HG02623 (cell line): ENCODE measurements around the gene MINPP1.

Experiments used
- ATAC-seq: cut with Tn5 transposase; IDR thresholded peaks from one replicate; pipeline ENCODE4 v1.9.1; 2021; ENCODE audit warnings: moderate library complexity; ENCODE audit not compliant: unreplicated experiment

MINPP1 gene

DNA sequence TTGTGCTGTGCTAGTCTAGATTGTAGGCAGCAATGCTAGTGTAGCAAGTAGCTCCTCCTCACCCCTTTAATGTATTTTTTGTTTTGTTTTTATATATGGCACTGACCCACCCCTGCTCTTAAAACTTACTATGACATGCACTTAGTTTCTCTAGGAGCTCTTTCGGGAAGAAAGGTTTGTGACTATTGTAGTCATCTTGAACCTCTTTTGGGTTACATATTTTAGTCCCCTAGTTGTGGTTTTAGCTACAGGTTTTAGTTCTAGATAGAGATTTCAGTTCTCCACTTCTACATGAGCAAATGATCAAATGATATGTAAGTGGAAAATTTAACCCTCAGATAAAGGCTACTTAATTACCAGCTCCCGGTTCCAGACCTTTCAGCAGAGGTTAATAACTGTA, 14.9 kb downstream of the MINPP1 start:
- ATAC-seq: no peak

DNA sequence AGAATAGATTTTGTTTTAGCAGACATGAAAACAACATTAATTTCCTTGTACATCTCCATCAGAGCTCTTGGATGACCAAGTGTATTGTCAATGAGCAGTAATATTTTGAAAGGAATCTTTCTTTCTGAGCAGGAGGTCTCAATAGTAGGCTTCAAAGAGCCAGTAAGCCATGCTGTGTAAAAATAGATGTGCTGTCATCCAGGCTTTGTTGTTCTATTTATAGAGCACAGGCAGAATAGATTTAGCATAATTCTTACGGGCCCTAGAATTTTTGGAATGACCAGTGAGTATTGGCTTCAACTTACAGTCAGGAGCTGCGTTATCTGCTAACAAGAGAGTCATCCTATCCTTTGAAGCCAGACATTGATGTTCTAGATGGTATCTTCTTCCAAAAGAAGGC, 19.0 kb downstream of the MINPP1 start:
- no peak for ATAC-seq

DNA sequence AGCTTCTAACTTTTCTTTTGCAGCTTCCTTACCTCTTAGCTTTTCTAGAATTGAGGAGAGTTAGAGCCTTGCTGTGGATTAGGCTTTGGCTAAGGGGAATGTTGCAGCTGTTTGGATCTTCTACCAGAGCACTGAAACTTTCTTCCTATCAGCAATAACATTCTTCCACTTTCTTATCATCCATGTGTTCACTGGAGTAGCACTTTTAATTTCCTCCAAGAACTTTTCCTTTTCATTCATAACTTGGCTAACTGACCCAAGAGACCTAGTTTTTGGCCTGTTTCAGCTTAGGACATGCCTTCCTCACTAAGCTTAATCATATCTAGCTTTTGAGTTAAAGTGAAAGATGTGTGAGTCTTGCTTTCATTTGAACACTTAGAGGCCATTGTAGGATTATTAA, 19.6 kb downstream of the MINPP1 start:
- ATAC-seq: no peak

- no peak for ATAC-seq
Measured at GRCh38 chr10:87531908-87532622, 27.4 kb downstream of the MINPP1 start.

- ATAC-seq: no peak
Measured at GRCh38 chr10:87532696-87533095, 28.0 kb downstream of the MINPP1 start.

DNA sequence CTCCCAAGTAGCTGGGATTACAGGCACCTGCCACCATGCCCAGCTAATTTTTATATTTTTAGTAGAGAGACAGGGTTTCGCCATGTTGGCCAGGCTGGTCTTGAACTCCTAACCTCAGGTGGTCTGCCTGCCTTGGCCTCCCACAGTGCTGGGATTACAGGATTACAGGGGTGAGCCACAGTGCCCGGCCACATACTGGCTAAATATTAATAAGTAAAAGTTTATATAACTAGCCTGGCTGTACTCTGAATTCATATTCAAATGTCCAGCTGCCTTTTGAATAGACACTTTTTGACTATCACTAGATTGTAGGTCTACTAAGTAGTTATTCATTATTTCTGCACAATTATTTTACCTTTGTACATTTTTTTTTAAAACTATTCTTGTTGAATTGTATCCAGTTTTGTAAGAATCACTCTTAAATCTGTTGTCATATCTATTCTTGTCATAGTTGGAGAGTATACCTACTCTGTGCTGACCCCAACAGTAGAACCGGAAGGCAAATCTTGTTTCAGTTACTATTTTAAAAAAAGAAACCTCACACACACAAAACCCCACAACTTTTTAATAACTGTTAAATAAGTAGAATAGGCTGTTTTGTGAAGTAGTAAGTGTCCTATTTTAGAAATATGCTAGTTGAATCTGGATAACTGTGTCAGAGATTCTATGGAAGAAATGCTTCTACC, 29.6 kb downstream of the MINPP1 start:
- ATAC-seq: no peak

DNA sequence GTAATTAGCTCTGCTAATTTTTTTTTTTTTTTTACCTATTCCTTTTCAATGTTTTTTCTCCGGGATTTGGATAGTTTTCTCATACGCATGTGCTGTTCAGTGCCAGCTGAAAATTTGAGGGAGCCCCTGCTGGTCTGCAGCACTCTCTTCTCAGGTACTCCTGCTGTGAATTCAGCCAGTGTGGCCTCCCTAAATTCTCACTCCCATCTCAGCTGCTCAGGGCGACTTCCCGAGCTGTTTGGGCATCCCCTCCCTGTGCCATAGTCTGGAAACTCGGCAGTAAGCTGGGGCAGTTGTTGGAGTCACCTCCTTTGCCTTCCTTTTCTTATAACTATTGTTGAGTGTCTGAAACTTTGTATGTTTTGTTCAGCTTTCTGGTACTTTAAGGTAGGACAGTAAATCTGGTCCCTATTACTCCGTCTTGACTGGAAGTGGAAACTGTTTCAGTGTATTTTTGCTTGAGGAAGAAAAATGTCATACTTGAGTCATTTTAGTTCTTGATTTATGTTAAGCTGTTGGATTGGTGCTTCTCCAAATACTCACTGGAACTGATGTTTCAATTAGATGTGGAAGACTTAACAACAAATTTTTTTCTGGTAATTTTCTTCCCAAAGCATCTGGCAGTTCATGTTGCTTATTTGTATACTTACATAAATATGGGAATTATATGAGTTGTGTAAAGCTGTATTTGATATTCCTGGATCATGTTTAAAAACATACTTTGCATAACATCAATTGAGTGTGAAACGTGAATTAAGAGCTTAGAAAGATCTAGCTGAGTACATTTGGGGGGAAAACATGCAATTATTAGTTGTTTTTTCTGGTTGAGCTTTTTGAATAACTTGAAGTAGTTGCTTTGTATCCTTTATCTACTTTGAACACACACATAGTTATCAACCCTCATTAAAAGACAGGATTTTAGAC, 33.7 kb downstream of the MINPP1 start:
- ATAC-seq: no peak

DNA sequence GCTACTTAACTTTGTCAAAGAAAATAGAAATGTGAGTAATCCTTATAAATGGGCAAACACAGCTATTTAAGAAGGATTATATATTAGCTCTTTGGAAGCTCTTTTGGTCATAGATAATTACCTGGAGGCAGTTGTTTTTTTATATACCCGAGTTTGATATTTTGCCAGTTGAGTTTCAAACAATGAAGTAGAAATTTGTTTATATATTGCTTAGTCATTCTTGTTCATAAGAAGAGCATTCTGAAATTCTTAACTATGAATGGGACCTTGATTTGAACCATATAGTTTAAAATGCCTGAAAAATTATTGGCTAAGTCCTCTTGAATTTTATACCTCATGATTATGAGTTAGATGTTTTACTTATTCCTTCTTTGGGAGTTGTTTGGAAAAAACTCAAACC, 36.4 kb downstream of the MINPP1 start:
- no peak for ATAC-seq

GRCh38 chr10:87544721-87545120, 40.0 kb downstream of the MINPP1 start:
- ATAC-seq: no peak

DNA sequence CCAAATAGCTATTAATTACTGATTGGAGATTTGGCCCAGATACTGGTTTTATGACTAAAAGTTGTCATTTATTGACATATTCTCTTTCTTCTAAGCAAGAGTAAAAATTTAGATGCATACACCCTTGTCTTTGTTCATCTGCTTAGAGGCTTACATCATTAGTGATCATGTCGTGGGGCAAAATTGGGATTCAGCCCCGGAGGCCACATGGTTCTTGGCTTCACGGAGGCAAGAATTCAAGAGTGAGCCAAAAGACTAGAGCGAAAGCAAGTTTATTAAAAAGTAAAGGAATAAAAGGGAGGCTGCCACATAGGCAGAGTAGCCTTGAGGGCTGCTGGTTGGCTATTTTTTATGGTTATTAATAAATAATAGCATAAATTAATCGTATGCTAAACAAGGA, 41.1 kb downstream of the MINPP1 start:
- no peak for ATAC-seq

DNA sequence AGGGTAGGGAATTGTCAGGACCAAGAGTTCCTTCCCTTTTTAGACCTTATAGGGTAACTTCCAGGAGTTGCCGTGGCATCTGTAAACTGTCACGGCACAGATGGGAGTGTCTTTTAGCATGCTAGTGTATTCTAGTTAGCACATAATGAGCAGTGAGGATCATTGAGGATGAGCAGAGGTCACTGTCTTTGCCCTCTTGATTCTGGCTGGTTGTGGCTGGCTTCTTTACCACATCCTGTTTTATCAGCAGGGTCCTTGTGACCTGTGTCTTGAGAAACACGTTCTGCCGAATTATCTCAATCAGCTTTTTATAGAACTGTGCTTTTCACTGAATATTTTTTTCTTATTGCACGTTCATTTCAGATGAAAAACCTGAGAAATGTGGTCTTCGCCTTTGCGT, 41.5 kb downstream of the MINPP1 start:
- ATAC-seq: no peak

DNA sequence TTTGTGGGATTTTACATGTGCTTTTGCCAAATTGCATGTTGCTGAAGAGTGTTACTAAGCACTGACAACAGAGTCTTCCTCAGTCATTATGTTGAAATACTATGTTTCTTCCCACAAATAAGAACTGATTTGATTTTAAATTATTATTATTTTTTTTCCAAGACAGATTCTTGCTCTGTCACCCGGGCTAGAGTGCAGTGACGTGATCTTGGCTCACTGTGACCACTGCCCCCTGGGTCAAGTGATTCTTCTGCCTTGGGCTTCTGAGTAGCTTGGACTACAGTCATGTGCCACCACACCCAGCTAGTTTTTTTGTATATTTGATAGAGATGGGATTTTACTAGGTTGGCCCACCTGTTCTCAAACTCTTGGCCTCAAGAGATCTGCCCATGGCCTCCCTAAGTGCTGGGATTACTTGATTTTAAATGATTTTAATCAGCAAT, 42.3 kb downstream of the MINPP1 start:
- no peak for ATAC-seq

DNA sequence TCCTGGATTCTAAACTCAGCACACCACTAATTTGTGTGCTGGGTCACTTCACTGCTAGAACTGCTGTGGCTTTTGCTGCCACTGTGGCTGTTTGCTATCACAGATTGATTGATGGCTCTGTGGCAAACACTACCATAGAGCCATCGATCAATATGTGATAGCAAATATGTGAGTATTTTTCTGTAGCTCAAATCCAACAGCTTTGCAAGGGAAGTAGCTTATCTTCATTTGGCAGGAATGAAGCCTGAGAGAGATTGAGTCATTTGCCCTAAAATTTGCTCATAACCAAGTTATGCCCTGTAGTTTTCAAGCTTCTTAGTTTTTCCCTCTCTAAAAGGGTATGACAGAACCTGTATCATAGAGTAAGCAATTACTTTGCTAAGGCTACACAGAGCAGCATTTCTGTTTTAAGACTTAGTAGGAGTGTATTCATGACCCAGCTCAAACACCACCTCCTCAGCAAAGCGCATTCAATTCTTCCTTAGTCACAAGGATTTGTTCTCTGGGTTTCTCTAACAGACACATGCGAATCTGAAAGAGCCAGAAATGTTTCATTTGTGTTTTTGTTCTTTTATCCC, 43.1 kb downstream of the MINPP1 start:
- ATAC-seq: no peak

DNA sequence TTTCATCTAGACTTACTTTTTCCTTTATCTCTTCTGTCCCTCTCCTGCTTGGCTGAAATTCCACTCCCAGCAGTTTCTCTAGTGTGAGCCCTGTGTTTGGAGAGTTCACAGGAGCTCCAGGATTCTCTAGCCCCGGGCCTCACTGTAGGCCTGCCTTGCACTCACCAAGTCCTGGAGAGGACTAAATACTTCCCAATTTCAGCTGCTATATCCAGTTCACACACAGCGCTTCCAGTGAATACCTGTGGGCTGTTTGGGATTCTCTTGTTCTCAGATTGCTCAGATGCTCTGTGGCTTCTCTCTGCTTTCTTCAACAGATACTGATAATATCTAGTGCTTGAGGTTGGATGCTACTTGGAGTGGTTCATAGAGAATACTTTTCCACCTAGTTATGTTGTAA, 46.0 kb downstream of the MINPP1 start:
- no peak for ATAC-seq

DNA sequence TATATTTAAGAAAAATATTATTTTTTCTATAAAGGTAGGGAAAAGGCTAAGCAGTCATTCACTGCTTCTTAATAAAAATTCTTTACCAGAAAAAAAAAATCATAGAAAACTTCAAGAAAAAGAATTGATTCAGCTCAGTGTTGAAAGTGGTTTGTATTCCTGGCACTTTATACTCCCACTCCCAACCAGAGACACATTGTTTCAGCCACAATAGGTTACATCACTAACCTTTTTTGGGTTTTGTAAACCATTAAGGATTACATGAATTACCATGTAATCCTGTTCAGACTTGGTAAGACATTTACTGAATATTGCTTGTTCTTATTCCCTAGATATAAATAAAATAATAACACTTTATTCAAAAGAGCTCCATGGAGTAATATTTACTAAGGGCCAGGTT, 46.6 kb downstream of the MINPP1 start:
- ATAC-seq: no peak

- ATAC-seq: no peak
Measured at GRCh38 chr10:87552248-87552929, 47.7 kb downstream of the MINPP1 start.

DNA sequence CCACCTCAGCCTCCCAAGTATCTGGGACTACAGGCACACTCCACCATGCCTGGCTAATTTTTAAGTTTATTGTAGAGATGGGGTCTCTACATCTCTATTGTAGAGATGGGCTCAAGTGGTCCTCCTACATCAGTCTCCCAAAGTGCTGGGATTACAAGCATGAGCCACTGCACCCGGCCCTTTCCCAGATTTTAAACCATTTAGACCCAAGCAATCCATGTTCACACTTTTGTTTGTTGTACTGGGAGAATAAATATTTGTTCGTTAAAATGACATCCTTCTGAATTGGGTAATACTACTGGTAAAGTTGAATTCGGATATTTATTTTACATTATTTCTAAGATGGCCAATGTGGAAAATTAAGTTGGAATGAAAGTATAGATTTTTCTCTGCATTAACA, 52.7 kb downstream of the MINPP1 start:
- no peak for ATAC-seq

GRCh38 chr10:87558333-87558732, 53.6 kb downstream of the MINPP1 start:
- ATAC-seq: no peak

DNA sequence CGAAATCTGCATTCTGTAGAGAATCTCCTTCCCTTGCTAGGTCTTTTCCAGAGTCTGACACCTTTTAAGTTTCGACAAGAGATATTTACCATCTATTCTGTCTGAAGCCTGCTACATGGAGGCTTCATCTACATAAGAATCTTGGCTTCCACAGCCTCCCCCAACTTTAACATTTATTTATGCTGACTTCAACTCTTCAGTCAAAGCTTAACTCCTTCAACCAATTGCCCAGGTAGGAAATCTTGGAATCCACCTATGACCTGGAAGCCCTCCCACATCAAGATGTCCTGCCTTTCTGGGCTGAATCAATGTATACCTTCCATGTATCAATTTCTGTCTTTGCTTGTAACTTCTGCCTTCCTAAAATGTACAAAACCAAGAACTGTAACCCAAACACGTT, 54.7 kb downstream of the MINPP1 start:
- ATAC-seq: no peak

DNA sequence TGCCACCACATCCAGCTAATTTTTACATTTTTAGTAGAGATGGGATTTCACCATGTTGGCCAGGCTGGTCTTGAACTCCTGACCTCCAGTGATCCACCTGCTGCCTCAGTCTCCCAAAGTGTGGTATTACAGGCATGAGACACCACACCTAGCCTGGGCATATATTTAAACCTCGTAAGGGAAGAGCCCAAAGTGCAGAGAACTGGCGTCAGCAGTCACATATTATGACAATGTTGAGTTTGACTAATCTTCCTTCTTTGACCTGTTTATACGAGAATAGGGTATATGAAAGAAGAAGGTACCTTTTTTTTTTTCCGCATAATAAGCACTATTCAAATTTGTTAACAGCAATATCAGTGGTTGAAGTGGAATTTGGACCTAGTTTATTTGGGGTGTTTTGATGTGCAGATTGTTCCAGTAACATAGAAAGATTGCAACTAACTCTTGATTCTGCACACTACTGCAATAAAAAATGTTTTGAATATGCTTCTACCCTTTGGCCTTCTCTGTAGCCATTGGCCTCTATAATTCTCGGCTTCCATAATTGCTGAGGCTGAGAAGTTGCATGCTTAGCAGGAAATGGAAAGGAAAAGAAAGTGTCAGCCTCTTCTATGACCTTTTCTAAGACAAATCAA, 55.9 kb downstream of the MINPP1 start:
- ATAC-seq: no peak
